ENCODE data around the gene AURKB. TPM values are rescaled to one million over a fixed set of nuclear protein-coding genes. Genes with fewer than 3 reads are reported as not detected.

AURKB gene
- total RNA-seq: 100 to 1,000 TPM in 1 of 2 donors, 10 to 100 TPM in 1; 90.5 to 122 TPM
- polyA plus RNA-seq (2013, experiment 1 of 2): 174 TPM
- polyA plus RNA-seq (2013, experiment 2 of 2): 175 TPM
- long read RNA-seq, experiment 1, transcript AURKB-214 (9 exons, 1,227 nt): major isoform, 20 of 50 reads
- long read RNA-seq, experiment 1, partial matches to known transcripts: 10 of 50 reads
- long read RNA-seq, experiment 1, other reads (novel, unspliced or antisense): 14 of 50 reads
- long read RNA-seq, experiment 2, transcript AURKB-214 (9 exons, 1,227 nt): major isoform, 51 of 66 reads
- long read RNA-seq, experiment 2, partial matches to known transcripts: 1 of 66 reads
- long read RNA-seq, experiment 2, other reads (novel, unspliced or antisense): 11 of 66 reads
- long read RNA-seq, experiment 3, transcript AURKB-214 (9 exons, 1,227 nt): major isoform, 186 of 258 reads
- long read RNA-seq, experiment 3, transcript AURKB-201 (9 exons, 1,254 nt): minor isoform, 15 of 258 reads
- long read RNA-seq, experiment 3, transcript AURKB-202 (8 exons, 1,167 nt): minor isoform, 8 of 258 reads
- long read RNA-seq, experiment 3, partial matches to known transcripts: 10 of 258 reads
- long read RNA-seq, experiment 3, other reads (novel, unspliced or antisense): 39 of 258 reads
- long read RNA-seq, experiment 4, transcript AURKB-201 (9 exons, 1,254 nt): minor isoform, 7 of 193 reads
- long read RNA-seq, experiment 4, transcript AURKB-214 (9 exons, 1,227 nt): major isoform, 125 of 193 reads
- long read RNA-seq, experiment 4, transcript AURKB-202 (8 exons, 1,167 nt): minor isoform, 7 of 193 reads
- long read RNA-seq, experiment 4, partial matches to known transcripts: 7 of 193 reads
- long read RNA-seq, experiment 4, other reads (novel, unspliced or antisense): 45 of 193 reads

DNA sequence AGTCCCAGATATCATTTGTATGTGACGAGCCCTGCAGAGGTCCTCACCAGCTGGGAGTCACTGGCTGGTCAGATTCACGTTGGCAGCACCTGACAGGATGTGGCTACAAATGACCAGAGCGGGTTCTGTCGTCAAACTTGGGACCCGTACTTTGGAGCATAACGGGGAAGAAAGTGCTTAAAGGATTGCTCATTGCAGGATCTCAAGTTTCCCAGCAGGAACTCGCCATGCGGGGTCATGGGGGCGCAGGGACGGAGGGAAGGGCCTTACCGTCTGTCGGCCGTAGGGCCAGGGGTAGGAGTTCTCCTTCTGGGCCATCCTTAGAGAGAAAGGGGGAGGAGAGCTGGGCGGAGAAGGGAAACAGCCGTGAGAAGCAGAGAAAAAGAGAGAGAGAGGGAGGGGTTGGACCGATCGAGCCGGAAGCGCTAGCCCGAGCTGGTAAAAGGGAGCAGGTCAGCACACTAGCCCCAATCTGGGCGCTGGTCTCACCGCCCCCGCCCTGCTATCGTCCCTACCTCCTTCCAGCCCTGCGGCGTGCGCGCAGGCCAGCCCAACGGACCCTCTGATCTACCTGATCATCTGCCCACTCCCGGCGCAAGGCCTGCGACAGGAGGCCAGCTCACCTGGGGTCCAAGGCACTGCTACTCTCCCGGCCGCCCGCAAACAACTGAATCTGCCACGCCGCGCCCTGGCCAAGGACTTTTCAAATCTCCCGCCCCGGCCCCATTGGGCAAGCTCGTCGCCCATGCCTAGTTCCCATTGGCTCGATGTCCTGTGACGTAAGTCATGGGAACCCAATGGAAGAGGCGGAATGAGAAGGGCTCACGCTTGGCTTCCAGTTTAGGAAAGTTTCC is at the start of gene AURKB:
AURKB (minus strand) TSS at position 669 of the 854 bp plus-strand sequence; CDS start at position 318, 351 bp downstream.
- no peak for TF ChIP-seq CTCF (conservative IDR thresholded peaks at IDR 0.05)
- peaks cover 16% of the 10 kb centered on the region for H3K36me3 Mint-ChIP-seq (ENCODE audit: low read depth)
- peak; percentile 100 for DNase-seq
- peak within 1 kb of the TSS; percentile 96 for H3K4me3 ChIP-seq (ENCODE audit: low read length)
- no peaks in the 10 kb centered on the region for H3K27me3 ChIP-seq (ENCODE audit: control insufficient read depth, insufficient read depth, low read length, poor library complexity, severe bottlenecking)
- peaks cover 5% of the 10 kb centered on the region for H3K4me1 Mint-ChIP-seq
- H3K9ac ChIP-seq (ENCODE audit: extremely low read depth, low read length, poor library complexity, severe bottlenecking): peak within 1 kb of the TSS; percentile 85
- 1% methylated on average over 25 to 46 of the region's 46 CpGs for WGBS, 2 experiments (ENCODE audit: insufficient coverage in 1 of 2, insufficient read length in 1 of 2)
- H3K4me1 ChIP-seq (ENCODE audit: control insufficient read depth, insufficient read depth, low read length): no peaks in the 10 kb centered on the region
- H3K9me3 Mint-ChIP-seq: no peaks in the 10 kb centered on the region
- H3K36me3 ChIP-seq (ENCODE audit: control insufficient read depth, insufficient read depth, low read length): peaks cover 23% of the 10 kb centered on the region
- H3K27ac Mint-ChIP-seq: peak within 1 kb of the TSS; percentile 97
- H3K27me3 Mint-ChIP-seq (ENCODE audit: insufficient read depth): no peaks in the 10 kb centered on the region
- peak within 1 kb of the TSS; percentile 72 for H3K27ac ChIP-seq (ENCODE audit: low read depth, low read length)
- peak within 1 kb of the TSS; percentile 81 for H3K4me3 Mint-ChIP-seq
- no peaks in the 10 kb centered on the region for H3K9me3 ChIP-seq (ENCODE audit: control insufficient read depth, low read length)

GRCh38 chr17:8257801-8258200 is 47.4 kb upstream of the AURKB start:
- peaks cover 73% of the 10 kb centered on the region for H3K36me3 Mint-ChIP-seq (ENCODE audit: low read depth)
- no peaks in the 10 kb centered on the region for H3K4me1 Mint-ChIP-seq
- Histone ChIP-seq H3K9me3 (ENCODE audit: control insufficient read depth, low read length) (peaks cover 7% of the 10 kb centered on the region), H3K4me3 (ENCODE audit: low read length) (no peak overlapping the region), H3K27me3 (ENCODE audit: control insufficient read depth, insufficient read depth, low read length, poor library complexity, severe bottlenecking) (no peaks in the 10 kb centered on the region), H3K36me3 (ENCODE audit: control insufficient read depth, insufficient read depth, low read length) (peaks cover 69% of the 10 kb centered on the region), H3K27ac (ENCODE audit: low read depth, low read length) (no peak overlapping the region), H3K4me1 (ENCODE audit: control insufficient read depth, insufficient read depth, low read length) (no peaks in the 10 kb centered on the region), H3K9ac (ENCODE audit: extremely low read depth, low read length, poor library complexity, severe bottlenecking) (no peak overlapping the region)
- no peaks in the 10 kb centered on the region for H3K9me3 Mint-ChIP-seq
- no peak overlapping the region for H3K27ac Mint-ChIP-seq
- H3K27me3 Mint-ChIP-seq (ENCODE audit: insufficient read depth): no peaks in the 10 kb centered on the region
- H3K4me3 Mint-ChIP-seq: no peak overlapping the region
- 92% methylated on average over 8 of the region's 8 CpGs; no CpG with 5 or more reads in 1 of the 2 experiments for WGBS, 2 experiments (ENCODE audit: insufficient coverage in 1 of 2, insufficient read length in 1 of 2)
- no peak for DNase-seq
- no peak for TF ChIP-seq CTCF (conservative IDR thresholded peaks at IDR 0.05)

DNA sequence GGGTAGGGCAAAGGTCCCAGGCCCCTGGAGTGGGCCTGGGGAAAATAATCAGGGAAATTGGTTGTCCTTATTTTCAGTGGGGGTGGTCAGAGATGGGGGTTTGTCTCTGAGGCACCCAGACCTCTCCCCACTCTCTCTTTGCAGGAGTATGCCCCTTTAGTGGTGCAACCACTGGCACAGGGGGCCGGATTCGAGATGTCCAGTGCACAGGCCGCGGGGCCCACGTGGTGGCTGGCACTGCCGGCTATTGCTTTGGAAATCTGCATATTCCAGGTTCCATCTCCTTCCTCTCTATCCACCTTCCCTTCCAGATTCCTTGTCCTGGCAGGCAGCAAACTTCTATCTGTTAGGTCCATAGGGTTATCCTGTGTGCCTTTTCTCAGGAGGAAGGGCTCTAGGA is 46.3 kb upstream of the AURKB start:
- Histone ChIP-seq H3K9me3 (ENCODE audit: control insufficient read depth, low read length) (peaks cover 7% of the 10 kb centered on the region), H3K36me3 (ENCODE audit: control insufficient read depth, insufficient read depth, low read length) (peaks cover 65% of the 10 kb centered on the region), H3K9ac (ENCODE audit: extremely low read depth, low read length, poor library complexity, severe bottlenecking) (no peak overlapping the region), H3K27ac (ENCODE audit: low read depth, low read length) (no peak overlapping the region), H3K4me3 (ENCODE audit: low read length) (no peak overlapping the region), H3K27me3 (ENCODE audit: control insufficient read depth, insufficient read depth, low read length, poor library complexity, severe bottlenecking) (no peaks in the 10 kb centered on the region), H3K4me1 (ENCODE audit: control insufficient read depth, insufficient read depth, low read length) (no peaks in the 10 kb centered on the region)
- Mint-ChIP-seq H3K4me3 (no peak overlapping the region), H3K27ac (no peak overlapping the region), H3K4me1 (no peaks in the 10 kb centered on the region), H3K36me3 (ENCODE audit: low read depth) (peaks cover 66% of the 10 kb centered on the region), H3K27me3 (ENCODE audit: insufficient read depth) (no peaks in the 10 kb centered on the region), H3K9me3 (no peaks in the 10 kb centered on the region)
- no peak for TF ChIP-seq CTCF (conservative IDR thresholded peaks at IDR 0.05)
- WGBS, 2 experiments (ENCODE audit: insufficient coverage in 1 of 2, insufficient read length in 1 of 2): 93 to 100% methylated on average over 6 of the region's 6 CpGs
- no peak for DNase-seq
